Frontal cortex (tissue), 4 donors: ENCODE measurements around the gene FKBP1A. TPM values are rescaled to one million over a fixed set of nuclear protein-coding genes. Genes with fewer than 3 reads are reported as not detected.

ENCODE experiments used
- DNase-seq, 2 donors: peaks; one replicate each; pipeline ENCODE4 v3.0.0; 2012; ENCODE audit warnings: low spot score in 2 of 2
- FAIRE-seq: peaks from 2 replicates; lab custom pipeline; 2012; peaks lifted over from hg19 to GRCh38; lab: Jason Lieb, UNC
- total RNA-seq: library from RNA; depleted of rRNA; stranded (reverse); fragments of >200 nt; gene quantifications from one replicate; pipeline ENCODE4 v1.2.3, GENCODE V29; 2014
- donor health status: control.
- donor health status: control.
- donor health status: control.

The FKBP1A gene
- total RNA-seq, 1 donor from 2014 or later: 83.2 TPM

DNA sequence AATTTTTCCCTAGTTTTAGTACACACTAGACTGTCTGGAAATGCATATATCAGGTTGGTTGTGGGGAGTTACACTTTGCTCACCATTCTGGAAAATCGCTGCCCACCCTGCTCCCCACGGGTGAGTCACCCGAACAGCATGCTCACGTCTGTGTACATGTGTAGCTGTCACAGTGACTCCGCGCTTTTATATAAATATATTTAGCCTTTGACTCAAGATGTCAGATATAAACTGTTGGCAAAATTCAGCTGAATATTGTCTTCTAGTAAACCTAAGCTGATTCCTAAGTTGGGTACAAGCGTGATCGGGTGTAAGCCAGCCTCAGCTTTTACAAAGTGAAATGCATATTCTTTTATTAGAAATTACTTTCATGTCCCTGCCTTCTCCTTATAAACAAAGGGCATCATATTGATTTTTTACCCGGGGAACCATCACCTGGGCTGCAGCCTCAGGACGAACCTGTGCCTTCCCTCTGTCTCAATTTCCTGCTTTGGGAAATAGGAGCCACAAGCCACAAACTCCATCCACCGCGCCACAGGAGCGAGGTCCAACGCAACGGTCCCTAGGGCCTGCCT, 68.2 kb downstream of the FKBP1A start:
- no peak for FAIRE-seq

GRCh38 chr20:1323830-1324597, 68.8 kb downstream of the FKBP1A start:
- no peak for DNase-seq

More for the DNA sequence above, 68.2 kb downstream of the FKBP1A start:
- no peak for DNase-seq

DNA sequence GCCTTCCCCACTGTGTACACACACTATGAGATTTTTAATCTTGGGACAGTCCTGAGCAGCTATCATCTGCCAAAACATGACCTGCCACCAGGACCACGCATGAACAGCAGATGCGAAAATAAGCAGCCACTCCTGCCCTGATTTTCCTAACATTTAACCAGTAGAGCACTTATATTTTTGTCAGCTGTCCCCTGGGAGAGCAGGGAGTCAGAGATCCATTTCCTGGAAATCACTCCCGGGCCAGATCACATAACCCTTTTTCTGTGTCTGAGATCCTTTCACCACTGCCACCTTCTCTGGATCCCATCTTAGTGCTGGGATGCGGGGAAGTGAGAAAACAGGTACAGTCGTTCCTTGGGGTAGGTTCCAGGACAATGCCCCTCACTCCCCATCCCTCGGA, 69.6 kb downstream of the FKBP1A start:
- no peak for FAIRE-seq

More at GRCh38 chr20:1323830-1324597, 68.8 kb downstream of the FKBP1A start:
- FAIRE-seq: no peak

DNA sequence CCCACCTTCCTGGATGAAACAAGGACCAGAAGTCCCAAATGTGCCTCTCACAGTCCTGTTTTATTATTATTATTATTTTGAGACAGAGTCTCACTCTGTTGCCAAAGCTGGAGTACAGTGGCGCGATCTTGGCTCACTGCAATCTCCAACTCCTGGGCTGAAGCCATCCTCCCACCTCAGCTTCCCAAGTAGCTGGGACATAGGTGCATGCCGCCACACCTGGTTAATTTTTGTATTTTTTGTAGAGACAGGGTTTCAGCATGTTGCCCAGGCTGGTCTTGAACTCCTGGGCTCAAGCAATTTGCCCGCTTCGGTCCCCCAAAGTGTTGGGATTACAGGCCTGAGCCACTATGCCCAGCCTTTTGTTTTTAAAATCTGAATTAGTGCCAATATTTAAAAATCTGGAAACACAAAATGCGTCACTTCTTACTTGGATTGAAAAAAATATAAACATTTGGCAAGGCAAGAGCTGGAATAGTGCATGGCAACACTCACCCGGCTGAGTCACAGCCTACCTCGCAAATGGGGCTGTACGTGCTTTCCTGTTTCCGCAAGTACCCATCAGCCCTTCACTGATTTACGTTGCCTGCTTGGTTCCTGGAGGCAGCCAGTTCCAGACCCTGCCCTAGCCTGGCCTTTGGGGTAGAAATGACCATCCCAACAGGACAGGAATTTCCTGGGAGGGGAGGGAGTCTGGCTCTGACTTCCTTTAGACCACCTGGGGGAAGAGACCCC, 70.2 kb downstream of the FKBP1A start:
- no peak for FAIRE-seq
- DNase-seq: no peak

More for the DNA sequence above, 69.6 kb downstream of the FKBP1A start:
- DNase-seq: no peak

- FAIRE-seq (no peak), DNase-seq (no peak)
These were observed 71.3 kb downstream of the FKBP1A start for GRCh38 chr20:1321654-1321939.

DNA sequence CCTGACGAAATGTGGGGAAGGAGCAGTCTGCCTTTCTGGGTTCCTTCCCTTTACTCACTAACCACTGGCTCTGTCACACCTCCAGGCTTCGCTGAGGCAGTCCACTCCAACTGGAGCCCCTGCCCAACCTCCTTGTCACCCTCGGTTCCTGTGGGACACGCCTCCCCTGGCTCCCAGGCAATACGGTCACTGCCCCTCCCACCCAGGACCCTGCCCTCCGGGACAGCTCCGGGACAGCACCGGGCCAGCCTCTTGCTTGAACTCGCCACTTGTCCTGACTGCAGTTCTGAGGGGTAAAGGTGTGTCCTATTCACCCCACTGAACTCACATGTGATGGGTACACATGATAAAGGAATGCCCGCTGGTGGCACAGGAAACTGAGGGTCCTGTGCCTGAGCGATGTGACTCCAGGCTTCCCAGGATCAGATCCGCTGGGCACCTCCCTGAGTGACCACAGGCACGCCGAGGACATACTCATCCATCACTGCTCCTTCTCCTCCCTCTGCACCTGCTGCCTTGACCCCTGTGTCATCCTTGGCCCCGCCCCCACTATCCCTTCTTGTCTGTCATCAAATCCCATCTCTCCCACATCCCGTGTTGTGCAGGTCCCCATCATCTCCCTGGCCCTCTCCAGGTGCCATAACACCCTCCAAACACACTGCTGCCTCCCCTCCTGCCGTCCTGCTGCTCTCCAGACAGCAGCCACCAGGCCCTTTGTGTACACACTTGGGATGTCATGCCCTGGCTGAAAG, 71.8 kb downstream of the FKBP1A start:
- no peak for DNase-seq
- no peak for FAIRE-seq

DNA sequence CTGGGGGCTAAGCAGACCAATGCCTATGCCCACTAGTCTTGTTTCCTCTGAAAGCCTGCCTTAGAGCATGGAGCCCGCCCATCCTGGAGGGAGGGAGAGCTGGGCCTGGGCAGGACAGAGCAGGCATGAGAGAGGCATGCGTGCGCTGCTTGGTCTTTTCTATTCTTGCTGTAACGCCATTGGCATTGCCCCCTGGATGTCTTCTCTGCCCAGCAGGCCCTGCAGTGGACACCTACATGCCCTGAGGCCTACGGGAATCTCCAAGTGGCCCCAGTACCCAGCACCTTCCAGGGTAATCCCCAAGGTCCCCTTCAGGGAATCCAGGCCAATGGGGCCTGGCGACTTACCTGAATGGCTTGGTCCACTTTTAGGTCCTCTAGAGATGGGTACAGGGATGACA, 72.8 kb downstream of the FKBP1A start:
- no peak for FAIRE-seq
- no peak for DNase-seq

DNA sequence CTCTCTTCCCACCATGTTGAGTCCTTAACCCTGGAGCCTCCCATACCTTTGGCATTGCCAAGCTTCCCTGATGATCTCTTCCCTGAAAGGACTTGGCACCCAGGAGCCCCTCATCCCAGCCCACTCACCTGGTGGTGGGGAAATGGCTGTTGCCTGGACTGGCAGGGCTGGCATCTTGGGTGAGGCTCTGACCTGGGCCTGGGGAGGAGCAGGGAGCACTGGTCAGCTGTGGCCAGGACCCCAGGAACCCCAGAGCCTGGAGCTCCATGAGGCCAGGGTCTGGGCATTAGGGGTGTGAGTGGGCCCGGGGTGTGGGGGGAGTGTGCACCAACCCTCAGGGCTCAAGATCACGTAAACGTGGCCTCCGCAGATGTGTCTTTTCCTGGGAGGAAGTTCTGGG, 73.4 kb downstream of the FKBP1A start:
- no peak for FAIRE-seq
- no peak for DNase-seq

- DNase-seq (no peak), FAIRE-seq (no peak)
These were observed 73.8 kb downstream of the FKBP1A start for GRCh38 chr20:1319051-1319450.

Other genes with a start within 250 kb of the FKBP1A start
- 9.4 TPM for gene TMEM74B, start 208.1 kb downstream of the FKBP1A start, total RNA-seq
- 0.41 TPM for gene C20orf202, start 189.6 kb downstream of the FKBP1A start, total RNA-seq
- gene RAD21L1, start 167.0 kb downstream of the FKBP1A start, total RNA-seq: under 0.01 TPM
- 21.6 TPM for gene SNPH, start 126.8 kb downstream of the FKBP1A start, total RNA-seq
- 3.3 TPM for gene SDCBP2, start 63.9 kb downstream of the FKBP1A start, total RNA-seq
- 29.3 TPM for gene NSFL1C, start 73.8 kb upstream of the FKBP1A start, total RNA-seq
- gene SIRPB2, start 98.4 kb upstream of the FKBP1A start, total RNA-seq: 0.82 TPM
- gene SIRPD, start 164.7 kb upstream of the FKBP1A start, total RNA-seq: not detected
- 0.41 TPM for gene SIRPB1, start 227.0 kb upstream of the FKBP1A start, total RNA-seq